Smooth muscle cell (in vitro differentiated cells): ENCODE measurements around the gene NDUFB11. TPM values are rescaled to one million over a fixed set of nuclear protein-coding genes. Genes with fewer than 3 reads are reported as not detected.

Source experiments
- DNase-seq: peaks from one replicate; lab custom pipeline; 2025; ENCODE audit not compliant: unreplicated experiment; lab: John Stamatoyannopoulos, UW
- H2AFZ ChIP-seq: fragments of 200-600 bp; sonication (generic); 2 replicates; pipeline ENCODE4 v1.6.0; 2016; ENCODE audit warnings: antibody characterized with exemption, low read depth, mild to moderate bottlenecking
- H3F3A ChIP-seq: fragments of 200-600 bp; sonication (generic); 2 replicates; pipeline ENCODE4 v1.6.0; 2017; ENCODE audit warnings: antibody characterized with exemption, low read depth
- H3K27ac ChIP-seq: fragments of 200-600 bp; sonication (generic); 2 replicates; pipeline ENCODE4 v1.5.1; 2016; ENCODE audit warnings: low read depth, mild to moderate bottlenecking
- H3K27me3 ChIP-seq: fragments of 200-600 bp; sonication (generic); 2 replicates; pipeline ENCODE4 v1.6.1; 2016; ENCODE audit warnings: low read depth, mild to moderate bottlenecking
- H3K36me3 ChIP-seq: fragments of 200-600 bp; sonication (generic); 2 replicates; pipeline ENCODE4 v1.5.1; 2016; ENCODE audit warnings: low read depth
- H3K4me1 ChIP-seq: fragments of 200-600 bp; sonication (generic); 2 replicates; pipeline ENCODE4 v1.5.1; 2016; ENCODE audit warnings: low read depth
- H3K4me2 ChIP-seq: fragments of 200-600 bp; sonication (generic); 2 replicates; pipeline ENCODE4 v1.6.0; 2016; ENCODE audit warnings: mild to moderate bottlenecking
- H3K4me3 ChIP-seq: fragments of 200-600 bp; sonication (generic); 2 replicates; pipeline ENCODE4 v1.5.1; 2016; ENCODE audit warnings: mild to moderate bottlenecking
- H3K79me2 ChIP-seq: fragments of 200-600 bp; sonication (generic); 2 replicates; pipeline ENCODE4 v1.6.0; 2016; ENCODE audit warnings: low read depth, mild to moderate bottlenecking
- H3K9ac ChIP-seq: fragments of 200-600 bp; sonication (generic); 2 replicates; pipeline ENCODE4 v1.6.0; 2016; ENCODE audit warnings: low read depth
- H3K9me3 ChIP-seq: fragments of 200-600 bp; sonication (generic); replicated peaks from 2 replicates; pipeline ENCODE4 v1.5.1; 2016; ENCODE audit warnings: low read depth
- H4K20me1 ChIP-seq: fragments of 200-600 bp; sonication (generic); 2 replicates; pipeline ENCODE4 v1.6.0; 2016; ENCODE audit warnings: low read depth
- WGBS: methylation state at CpG from one replicate; pipeline ENCODE4 v1.1.7; 2016; ENCODE audit warnings: low lambda C conversion rate; 5-methylcytosine and 5-hydroxymethylcytosine counted together
- polyA plus RNA-seq: library from polyadenylated mRNA; unstranded; fragments of >200 nt; fragmentation: Nextera tagmentation; extraction: Ambion mirVana; gene quantifications from 2 replicates; pipeline ENCODE4 v1.2.1, GENCODE V29; 2016
- total RNA-seq: library from RNA; depleted of rRNA; stranded (reverse); fragments of >200 nt; gene quantifications from 2 replicates; pipeline ENCODE4 v1.2.3, GENCODE V29; 2014
- TF ChIP-seq, protein P1 (sequence below): fragments of 200-600 bp; sonication (generic); IDR thresholded peaks from 2 replicates; pipeline ENCODE4 v1.5.1; 2017; ENCODE audit warnings: borderline replicate concordance, mild to moderate bottlenecking, antibody characterized with exemption; ENCODE audit not compliant: insufficient read depth, poor library complexity, severe bottlenecking

NDUFB11 gene
- total and polyA plus RNA-seq, 2 experiments from 2014 or later: 82.6 to 178 TPM

DNA sequence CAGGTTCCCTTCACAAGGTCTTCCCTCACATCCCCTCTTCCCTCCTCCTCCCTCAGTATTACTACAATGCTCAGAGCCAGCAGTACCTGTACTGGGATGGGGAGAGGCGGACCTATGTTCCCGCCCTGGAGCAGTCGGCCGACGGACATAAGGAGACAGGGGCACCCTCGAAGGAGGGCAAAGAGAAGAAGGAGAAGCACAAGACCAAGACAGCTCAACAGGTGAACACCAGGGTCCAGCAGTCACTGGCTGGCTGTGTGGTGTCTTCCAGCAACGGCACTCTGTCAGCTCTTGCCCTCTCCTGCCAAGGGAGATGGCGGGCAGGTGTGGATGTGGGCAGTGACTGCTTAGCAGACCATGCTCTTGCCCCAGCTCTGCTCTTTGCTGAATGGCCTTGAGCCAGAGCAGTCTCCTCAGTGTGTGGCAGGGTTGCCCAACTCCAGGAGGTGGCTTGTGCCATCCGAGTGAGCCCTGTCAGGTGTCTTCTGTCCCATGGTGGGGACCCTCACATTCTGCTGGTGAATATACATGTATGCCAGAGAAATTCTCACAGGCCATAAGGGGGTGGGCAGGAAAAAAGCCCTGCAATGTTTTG lies 37.7 kb upstream of the NDUFB11 start:
- no peaks in the 10 kb centered on the region for H3K9me3 ChIP-seq
- H3F3A ChIP-seq: no peaks in the 10 kb centered on the region
- H3K79me2 ChIP-seq: no peaks in the 10 kb centered on the region
- 94% methylated on average over 9 of the region's 9 CpGs for WGBS
- H3K4me2 ChIP-seq: no peak overlapping the region
- no peaks in the 10 kb centered on the region for H3K4me1 ChIP-seq
- H2AFZ ChIP-seq: no peak overlapping the region
- H3K27ac ChIP-seq: no peak overlapping the region
- DNase-seq: no peak
- no peaks in the 10 kb centered on the region for H3K36me3 ChIP-seq
- no peaks in the 10 kb centered on the region for H3K27me3 ChIP-seq
- no peak overlapping the region for H3K4me3 ChIP-seq
- H3K9ac ChIP-seq: no peak overlapping the region
- no peaks in the 10 kb centered on the region for H4K20me1 ChIP-seq
- TF ChIP-seq, protein P1, sequence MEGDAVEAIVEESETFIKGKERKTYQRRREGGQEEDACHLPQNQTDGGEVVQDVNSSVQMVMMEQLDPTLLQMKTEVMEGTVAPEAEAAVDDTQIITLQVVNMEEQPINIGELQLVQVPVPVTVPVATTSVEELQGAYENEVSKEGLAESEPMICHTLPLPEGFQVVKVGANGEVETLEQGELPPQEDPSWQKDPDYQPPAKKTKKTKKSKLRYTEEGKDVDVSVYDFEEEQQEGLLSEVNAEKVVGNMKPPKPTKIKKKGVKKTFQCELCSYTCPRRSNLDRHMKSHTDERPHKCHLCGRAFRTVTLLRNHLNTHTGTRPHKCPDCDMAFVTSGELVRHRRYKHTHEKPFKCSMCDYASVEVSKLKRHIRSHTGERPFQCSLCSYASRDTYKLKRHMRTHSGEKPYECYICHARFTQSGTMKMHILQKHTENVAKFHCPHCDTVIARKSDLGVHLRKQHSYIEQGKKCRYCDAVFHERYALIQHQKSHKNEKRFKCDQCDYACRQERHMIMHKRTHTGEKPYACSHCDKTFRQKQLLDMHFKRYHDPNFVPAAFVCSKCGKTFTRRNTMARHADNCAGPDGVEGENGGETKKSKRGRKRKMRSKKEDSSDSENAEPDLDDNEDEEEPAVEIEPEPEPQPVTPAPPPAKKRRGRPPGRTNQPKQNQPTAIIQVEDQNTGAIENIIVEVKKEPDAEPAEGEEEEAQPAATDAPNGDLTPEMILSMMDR: no peak

GRCh38 chrX:47181301-47181700 lies 36.8 kb upstream of the NDUFB11 start:
- Histone ChIP-seq H3K9ac (no peak overlapping the region), H3K4me1 (no peaks in the 10 kb centered on the region), H3K4me3 (no peak overlapping the region), H3K27ac (no peak overlapping the region), H4K20me1 (no peaks in the 10 kb centered on the region), H2AFZ (no peak overlapping the region), H3K36me3 (no peaks in the 10 kb centered on the region), H3K9me3 (no peaks in the 10 kb centered on the region), H3K4me2 (no peak overlapping the region), H3K79me2 (no peaks in the 10 kb centered on the region), H3F3A (no peaks in the 10 kb centered on the region), H3K27me3 (no peaks in the 10 kb centered on the region)
- 97% methylated on average over 10 of the region's 10 CpGs for WGBS
- no peak for DNase-seq
- TF ChIP-seq, protein P1: no peak

DNA sequence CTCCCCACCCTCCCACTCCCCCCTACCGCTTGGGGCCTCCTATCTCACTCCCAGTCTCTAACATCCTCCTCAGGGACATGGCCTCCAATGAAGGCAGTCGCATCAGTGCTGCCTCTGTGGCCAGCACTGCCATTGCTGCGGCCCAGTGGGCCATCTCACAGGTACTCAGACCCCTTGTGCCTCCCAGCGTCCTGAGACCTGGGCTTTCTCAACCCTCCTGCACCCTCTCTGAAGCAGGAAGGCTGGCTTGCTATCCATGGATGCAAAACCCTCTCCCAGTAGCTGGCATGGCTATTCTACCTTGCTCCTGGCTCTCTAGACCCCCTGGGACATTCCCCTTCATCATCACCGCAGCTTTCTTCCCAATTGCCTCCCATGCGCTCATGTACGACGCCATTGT lies 35.8 kb upstream of the NDUFB11 start:
- Histone ChIP-seq H2AFZ (no peak overlapping the region), H3K27ac (no peak overlapping the region), H3K9me3 (no peaks in the 10 kb centered on the region), H3K4me3 (no peak overlapping the region), H3K27me3 (no peaks in the 10 kb centered on the region), H3K36me3 (no peaks in the 10 kb centered on the region), H3K4me2 (no peak overlapping the region), H4K20me1 (no peaks in the 10 kb centered on the region), H3K9ac (no peak overlapping the region), H3K79me2 (no peaks in the 10 kb centered on the region), H3F3A (no peaks in the 10 kb centered on the region), H3K4me1 (no peaks in the 10 kb centered on the region)
- TF ChIP-seq, protein P1: no peak
- DNase-seq: no peak
- 86% methylated on average over 8 of the region's 8 CpGs for WGBS

DNA sequence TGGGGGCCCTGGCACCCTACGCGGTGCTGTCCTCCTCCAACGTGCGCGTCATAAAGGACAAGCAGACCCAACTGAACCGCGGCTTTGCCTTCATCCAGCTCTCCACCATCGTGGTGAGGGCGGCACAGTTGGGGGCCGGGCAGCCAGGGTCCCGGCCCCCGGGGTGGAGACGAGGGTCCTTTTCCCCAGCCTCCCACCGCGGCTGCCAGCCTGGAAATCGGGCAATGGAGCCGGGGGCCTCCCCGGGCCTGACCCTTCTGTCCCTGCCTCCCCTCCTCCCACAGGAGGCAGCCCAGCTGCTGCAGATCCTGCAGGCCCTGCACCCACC lies 35.4 kb upstream of the NDUFB11 start:
- DNase-seq: no peak
- no peak overlapping the region for H3K4me2 ChIP-seq
- H2AFZ ChIP-seq: no peak overlapping the region
- no peaks in the 10 kb centered on the region for H3K4me1 ChIP-seq
- H3K27ac ChIP-seq: no peak overlapping the region
- H3K9ac ChIP-seq: no peak overlapping the region
- TF ChIP-seq, protein P1: no peak
- no peaks in the 10 kb centered on the region for H3K36me3 ChIP-seq
- H3K27me3 ChIP-seq: no peaks in the 10 kb centered on the region
- no peaks in the 10 kb centered on the region for H3F3A ChIP-seq
- H3K4me3 ChIP-seq: no peak overlapping the region
- 94% methylated on average over 18 of the region's 18 CpGs for WGBS
- H3K79me2 ChIP-seq: no peaks in the 10 kb centered on the region
- no peaks in the 10 kb centered on the region for H3K9me3 ChIP-seq
- H4K20me1 ChIP-seq: no peaks in the 10 kb centered on the region
